ENCODE data around the gene SEPTIN3.

The SEPTIN3 gene

GRCh38 chr22:41969110-41969646, at the start of gene SEPTIN3:
Gene SEPTIN3, plus strand, starts transcription at chr22:41969443. Its CDS starts 2,050 bp downstream, at chr22:41971493.
- no peak for DNase-seq (ENCODE audit: low read depth in 2 of 2)

GRCh38 chr22:41920271-41920976, 48.8 kb upstream of the SEPTIN3 start:
- DNase-seq (ENCODE audit: low read depth in 2 of 2), result no peak

DNA sequence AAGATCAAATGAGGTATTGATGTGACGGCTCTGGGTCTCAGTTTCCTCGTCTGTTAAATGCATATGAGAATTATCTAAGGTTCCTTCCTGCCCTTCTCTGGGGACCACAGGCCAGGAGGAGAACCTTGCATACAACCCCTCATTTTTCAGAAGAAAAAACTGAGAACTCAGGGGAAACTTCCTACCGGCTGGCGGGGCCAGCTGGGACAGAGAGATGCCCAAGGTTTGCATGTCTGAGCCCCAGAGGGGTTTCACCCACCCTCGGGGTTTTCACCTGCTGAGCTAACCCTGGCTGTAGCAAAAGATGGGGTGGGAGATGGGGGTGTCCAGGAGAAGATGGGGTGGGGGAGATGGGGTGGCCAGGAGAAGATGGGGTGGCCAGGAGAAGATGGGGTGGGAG, 46.9 kb upstream of the SEPTIN3 start:
- DNase-seq (ENCODE audit: low read depth in 2 of 2), result no peak

- DNase-seq (ENCODE audit: low read depth in 2 of 2), result no peak
These were observed 46.2 kb upstream of the SEPTIN3 start for GRCh38 chr22:41922940-41923594.

GRCh38 chr22:41923595-41924276, 45.5 kb upstream of the SEPTIN3 start:
- no peak for DNase-seq (ENCODE audit: low read depth in 2 of 2)

DNA sequence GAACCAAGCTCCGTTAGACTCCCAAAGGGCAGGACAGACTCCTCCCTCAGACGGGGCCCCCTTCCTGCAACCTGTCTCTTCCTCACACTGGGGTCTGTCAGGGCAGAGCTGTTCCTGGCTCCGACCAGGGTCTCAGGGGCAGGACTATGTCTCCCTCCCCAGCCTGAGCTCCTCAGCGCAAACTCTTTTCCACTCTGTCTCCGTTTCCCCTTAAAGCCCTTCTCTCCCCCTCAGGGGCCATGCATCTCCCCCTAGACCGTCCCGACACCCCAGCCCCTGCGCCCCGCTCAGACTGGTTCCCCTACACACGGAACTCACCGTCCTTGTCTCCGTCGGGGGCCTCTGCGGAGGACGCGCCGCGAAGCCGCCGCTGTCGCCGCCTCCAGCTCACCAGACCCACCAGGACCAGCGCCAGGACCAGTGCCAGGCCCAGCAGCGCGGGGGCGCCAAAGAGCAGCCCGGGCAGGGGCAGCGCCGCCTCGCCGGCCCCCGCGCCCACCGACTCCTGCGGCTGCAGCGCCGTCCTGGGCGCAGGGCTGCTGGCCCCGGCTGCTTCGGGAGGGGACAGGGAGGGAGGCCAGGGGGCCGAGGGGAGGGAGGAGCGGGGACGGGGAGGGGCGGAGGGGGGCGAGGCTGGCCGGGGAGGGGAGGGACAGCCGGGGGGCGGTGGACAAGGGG, 43.3 kb upstream of the SEPTIN3 start:
- DNase-seq (ENCODE audit: low read depth in 2 of 2), result peak; percentile 51 to 59

DNA sequence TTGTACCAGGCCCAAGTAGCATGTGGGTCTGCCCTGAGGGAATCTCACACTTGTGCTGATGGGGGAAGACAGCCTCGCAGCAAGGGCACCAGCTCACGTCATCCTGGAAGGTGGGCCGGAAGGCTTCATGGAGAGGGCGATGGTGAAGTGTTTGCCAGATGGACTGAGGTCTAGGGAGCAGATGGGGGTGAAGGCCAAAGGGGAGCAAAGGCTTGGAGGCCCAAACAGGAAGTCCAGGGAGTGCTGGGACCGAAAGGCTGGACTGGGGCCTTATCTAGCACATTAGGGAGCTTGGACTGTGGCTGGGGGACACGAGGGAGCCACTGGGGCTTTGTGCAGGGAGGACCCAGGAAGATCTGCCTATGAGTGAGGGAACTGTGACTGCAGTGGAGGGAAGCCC, 41.4 kb upstream of the SEPTIN3 start:
- DNase-seq (ENCODE audit: low read depth in 2 of 2), result no peak

DNA sequence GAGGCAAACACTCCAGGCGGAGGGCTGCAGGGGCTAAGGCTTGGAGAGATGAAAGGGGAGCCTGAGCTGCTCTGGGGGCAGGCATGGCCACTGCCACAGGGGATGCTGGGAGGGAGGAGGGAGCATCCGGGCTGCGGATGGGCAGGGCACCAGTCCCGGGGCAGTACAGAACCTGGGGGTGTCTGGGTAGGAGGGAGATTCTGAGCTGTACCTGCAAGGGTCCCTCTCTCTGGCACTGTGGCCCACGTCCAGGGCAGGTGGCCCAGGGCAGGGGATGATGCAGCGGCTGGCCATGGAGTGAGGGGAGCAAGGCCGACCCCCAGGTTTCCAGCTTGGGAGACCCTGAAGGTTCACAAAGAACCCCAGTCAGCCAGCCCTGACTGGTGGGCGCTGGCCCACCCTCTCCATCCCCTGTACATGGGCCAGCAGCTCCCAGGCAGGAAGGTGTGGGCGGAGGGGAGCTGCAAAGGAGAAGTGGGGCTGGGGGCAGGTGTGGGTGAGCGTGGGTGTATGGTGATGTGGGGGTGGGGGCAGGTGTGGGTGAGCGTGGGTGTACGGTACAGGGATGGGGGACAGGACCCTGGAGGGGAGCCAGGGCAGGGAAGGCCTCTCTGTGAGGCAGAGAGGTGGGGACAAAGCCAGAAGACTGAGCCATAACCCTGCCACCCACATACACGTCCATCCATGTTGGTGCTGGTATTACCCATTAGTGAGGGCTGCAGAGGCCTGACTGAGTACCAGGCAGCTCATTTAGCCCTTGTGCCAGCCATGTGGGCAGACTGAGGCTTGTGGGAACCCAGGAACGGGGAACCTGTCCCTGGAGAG, 40.4 kb upstream of the SEPTIN3 start:
- DNase-seq (ENCODE audit: low read depth in 2 of 2), result no peak

- DNase-seq (ENCODE audit: low read depth in 2 of 2), result no peak
These were observed 39.8 kb upstream of the SEPTIN3 start for GRCh38 chr22:41929418-41929810.

DNA sequence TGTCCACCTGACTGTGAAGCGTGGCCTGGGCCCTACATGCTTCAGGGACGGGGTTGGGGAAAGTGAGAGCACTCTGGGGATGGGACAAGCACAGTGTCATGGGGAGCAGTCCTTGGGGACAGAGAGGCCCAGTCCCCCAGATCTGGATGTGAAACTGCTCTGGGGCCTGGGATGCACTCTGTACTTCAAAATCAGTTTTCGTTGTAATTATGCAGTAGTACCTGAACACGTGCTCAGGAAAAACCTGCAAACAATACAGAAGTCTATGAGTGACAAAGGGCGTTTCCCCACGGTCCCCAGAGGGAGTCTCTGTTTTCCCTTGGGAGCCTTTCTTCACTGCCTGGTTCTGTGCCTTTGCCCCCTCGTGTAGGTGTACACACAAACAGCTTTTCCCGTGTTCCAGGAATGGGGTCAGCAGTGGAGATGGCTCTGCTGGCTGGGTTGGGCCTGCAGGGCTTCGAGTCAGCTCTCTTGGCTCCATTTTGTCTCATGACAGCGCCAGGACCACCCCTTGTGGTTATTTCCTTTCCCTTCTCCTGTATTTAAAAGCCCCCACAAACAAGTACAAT, 37.5 kb upstream of the SEPTIN3 start:
- no peak for DNase-seq (ENCODE audit: low read depth in 2 of 2)

DNA sequence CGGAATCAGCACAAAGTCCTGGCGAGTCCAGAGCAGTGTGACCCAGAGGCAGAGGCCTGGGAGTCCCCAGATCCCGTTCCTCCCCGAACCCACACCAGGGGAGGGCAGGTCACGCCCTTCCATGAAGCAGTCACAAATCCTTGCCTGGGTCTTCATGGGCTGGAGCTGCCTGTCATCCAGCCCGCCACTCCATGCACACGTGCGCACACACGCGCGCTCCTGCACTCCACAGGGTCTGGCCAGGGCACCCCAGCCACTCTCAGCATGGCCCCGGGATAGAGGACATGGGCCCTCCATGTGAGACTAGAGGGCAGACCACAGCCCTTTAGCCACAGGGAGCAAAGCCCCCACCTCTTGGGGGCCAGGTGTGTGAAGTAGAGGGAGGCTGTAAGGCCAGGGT, 36.9 kb upstream of the SEPTIN3 start:
- no peak for DNase-seq (ENCODE audit: low read depth in 2 of 2)

DNA sequence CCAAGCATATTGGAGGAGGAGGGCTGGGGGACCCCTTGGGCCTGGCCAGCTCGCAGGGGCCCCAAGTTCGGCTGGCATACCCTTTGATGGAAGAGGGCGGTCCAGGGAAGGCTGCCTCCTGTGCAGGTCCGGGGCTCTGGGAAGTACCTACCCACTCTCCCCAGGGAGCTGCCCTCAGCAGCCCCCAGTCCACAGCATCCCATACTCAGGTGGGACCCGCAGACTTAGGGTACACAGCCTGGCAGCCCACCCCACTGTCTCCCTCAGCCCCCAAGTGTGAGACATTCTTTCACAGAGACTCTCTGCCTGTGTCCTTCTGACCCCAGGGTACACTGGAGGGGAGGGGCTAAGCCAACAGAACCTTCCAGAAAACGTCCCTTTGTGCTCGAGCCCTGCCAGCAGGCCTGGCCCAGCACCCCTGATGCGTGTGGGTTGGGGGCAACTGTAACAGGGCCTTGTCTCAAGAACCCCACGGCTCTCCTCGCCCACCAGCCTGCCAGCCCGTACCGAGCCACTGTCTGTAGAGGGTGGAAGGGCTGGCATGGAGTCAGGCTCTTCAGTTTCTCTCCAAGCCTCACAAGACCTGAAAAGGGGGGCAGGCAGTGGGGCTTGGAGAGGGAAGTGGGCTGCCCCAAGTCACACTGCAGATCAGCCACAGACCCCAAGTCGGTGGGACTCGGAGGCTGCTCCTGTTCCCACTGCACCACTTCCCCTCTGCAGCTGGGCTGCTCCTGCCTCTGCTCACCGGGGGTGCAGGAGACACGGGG, 35.6 kb upstream of the SEPTIN3 start:
- no peak for DNase-seq (ENCODE audit: low read depth in 2 of 2)

GRCh38 chr22:41934284-41935014, 34.8 kb upstream of the SEPTIN3 start:
- DNase-seq (ENCODE audit: low read depth in 2 of 2), result no peak

- DNase-seq (ENCODE audit: low read depth in 2 of 2), result no peak
These were observed 34.3 kb upstream of the SEPTIN3 start for GRCh38 chr22:41935015-41935351.

DNA sequence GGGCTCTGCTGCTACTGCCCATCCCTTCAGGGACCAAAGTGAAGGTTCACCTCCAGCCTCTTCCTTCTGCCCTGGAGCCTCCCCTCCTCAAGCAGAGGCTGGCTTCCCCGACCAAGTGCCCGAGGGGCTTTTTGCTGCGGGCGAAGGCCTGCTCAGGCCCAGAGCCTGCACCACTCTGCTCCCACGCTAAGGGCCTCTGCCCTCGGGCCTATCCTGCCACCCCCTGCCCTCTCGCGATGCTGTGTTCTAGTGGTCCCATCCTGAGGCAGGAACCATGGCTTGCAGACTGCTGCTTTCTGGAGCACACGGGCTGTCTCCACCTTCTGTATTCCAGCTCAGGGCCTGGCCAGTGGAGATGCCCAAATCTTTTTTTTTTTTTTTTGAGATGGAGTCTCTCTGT, 33.7 kb upstream of the SEPTIN3 start:
- no peak for DNase-seq (ENCODE audit: low read depth in 2 of 2)

GRCh38 chr22:41936894-41937169, 32.4 kb upstream of the SEPTIN3 start:
- no peak for DNase-seq (ENCODE audit: low read depth in 2 of 2)

- peak; percentile 75 to 83 for DNase-seq (ENCODE audit: low read depth in 2 of 2)
These were observed 29.0 kb upstream of the SEPTIN3 start for GRCh38 chr22:41939981-41940831.

DNA sequence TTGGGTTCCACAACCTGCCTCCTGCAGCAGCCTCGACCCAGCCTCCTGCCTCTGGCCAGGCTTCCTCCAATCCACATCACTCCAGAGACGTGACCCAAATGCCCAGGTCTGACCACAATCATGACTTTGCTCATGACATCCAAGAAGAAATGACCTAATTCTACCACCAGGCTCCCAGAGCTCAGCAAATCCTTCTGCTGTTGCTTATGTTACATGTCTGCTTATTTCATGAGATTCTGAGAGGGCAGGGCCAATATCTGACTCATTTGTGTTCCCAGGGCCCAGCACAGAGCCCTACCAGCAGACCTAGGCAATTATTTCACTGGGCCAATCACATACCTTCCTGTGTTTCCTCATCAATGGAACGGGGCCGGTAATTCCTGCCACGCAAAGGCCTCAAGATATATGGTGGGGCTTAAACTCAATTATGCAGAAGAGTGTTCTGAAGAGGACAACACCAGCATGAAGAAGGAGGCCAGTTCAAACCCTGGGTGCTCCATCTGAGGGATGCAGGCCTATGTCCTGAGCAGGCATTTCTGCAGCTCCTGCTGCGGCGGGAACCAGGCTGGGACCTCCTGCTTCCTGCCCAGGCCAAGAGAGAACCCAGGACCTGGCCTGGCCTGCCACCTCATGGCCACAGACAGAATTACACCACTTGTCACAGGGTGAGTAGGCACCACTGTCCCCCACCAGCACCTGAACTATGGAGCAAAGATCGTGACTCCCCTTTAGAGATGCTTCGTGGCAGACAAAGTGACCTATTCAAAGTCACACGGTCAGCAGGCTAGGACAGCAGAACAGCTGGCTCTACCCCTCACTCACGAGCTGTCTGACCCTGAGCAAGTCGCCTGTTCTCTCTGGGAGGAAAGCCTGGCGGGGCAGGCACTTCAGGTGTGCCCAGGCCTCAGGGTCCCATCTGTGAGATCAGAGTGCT, 28.1 kb upstream of the SEPTIN3 start:
- peak; percentile 61 to 71 for DNase-seq (ENCODE audit: low read depth in 2 of 2)

Measured in stimulated activated CD8-positive, alpha-beta memory T cell treated with anti-CD3 and anti-CD28 coated beads, Interleukin-7, amount 100 ng/mL, for 1 hour (primary cell).